Right forelimb (tissue), 1 donor: Measurements from ENCODE around the gene ZNF507.
A peak's percentile ranks its signal among the peaks of the same experiment; 100 is the strongest.
"Not testable (repeated sequence)": the region's sequence is repeated elsewhere in the genome, so short reads cannot be mapped to it uniquely, and the experiment has no call there.

Source experiments
- DNase-seq: peaks from one replicate; pipeline ENCODE4 v3.0.0-alpha.2; 2018

ZNF507 gene

DNA sequence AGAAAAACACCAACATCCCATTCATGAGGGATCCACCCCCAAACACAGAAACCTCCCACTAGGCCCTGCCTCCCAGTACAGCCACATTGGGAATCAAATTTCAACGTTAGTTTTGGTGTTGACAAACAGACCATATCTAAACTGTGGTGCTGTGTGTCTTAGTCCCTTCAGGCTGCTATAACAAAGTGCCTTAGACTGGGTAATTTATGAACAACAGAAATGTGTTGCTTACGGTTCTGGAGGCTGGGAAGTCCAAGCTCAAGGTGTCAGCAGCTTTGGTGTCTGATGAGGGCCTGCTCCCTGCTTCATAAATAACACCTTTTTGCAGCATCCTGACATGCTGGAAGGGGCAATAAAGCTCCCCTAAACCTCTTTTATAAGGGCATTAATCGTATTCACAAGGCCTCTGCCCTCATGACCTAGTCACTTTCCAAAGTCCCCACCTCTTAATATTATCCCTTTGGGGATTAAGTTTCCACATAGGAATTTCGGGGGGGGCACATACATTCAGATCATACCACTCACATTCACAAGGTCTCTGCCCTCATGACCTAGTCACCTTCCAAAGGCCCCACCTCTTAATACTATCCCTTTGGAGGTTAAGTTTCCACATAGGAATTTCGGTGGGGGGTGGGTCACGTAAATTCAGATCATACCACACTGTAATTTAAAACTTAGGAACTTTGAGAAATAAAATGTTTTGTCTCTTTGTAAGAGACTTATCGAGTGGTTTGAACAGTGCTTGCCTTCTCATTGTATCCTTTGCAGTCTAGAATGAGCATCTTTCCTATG lies 27.5 kb downstream of the ZNF507 start:
- no peak for DNase-seq

DNA sequence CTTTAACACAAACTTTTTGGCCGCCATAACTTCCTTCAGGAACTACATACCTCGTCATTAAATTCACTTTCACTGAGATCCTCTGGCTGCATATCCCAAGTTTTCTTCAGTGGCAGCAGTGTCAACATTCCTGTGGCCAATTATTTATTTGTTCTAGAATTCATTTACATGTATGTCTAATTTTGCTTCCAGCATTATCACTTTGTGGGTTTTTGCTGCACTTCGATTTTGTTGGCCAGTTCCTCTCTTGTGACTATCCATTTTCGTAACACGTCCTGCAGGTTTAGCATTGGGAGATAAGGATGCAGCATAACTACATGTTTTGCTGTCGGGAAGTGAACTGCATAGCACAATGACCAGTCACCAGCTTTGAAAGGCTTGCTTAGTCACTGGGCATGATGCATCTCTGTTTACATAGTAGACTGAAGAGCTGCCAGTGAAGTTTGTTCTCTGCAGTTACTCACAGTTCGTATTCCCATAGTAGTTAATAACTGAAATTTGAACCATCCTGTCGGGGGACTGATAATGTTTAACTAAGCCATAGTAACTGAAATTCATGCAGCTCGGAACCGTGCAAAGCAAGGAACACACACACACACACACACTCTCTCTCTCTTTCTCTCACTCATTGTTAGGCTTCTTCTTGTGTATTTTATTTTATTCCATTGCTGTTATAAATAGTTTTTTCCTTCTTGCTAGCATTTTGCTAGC lies 28.3 kb downstream of the ZNF507 start:
- no peak for DNase-seq

DNA sequence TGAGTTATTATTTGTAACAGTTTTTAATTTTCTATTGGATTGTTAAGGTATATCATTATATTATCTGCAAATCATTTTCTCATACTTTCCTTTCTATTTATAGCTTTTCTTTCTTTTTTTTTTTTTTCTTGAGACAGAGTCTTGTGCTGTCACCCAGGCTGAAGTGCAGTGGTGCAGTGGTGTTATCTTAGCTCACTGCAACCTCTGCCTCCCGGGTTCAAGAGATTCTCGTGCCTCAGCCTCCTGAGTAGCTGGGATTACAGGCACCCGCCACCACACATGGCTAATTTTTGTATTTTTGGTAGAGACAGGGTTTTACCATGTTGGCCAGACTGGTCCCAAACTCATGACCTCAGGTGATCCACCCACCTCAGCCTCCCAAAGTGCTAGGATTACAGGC lies 29.0 kb downstream of the ZNF507 start:
- not testable (repeated sequence) for DNase-seq

DNA sequence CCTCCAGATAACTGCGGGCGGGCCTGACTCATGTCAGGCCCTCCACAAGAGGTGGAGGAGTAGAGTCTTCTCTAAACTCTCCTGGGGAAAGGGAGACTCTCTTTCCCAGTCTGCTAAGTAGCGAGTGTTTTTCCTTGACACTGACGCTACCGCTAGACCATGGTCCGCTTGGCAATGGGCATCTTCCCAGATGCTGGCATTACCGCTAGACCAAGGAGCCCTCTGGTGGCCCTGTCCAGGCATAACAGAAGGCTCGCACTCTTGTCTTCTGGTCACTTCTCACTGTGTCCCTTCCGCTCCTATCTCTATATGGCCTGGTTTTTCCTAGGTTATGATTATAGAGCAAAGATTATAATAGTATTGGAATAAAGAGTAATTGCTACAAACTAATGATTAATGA lies 31.7 kb downstream of the ZNF507 start:
- DNase-seq, result not testable (repeated sequence)

DNA sequence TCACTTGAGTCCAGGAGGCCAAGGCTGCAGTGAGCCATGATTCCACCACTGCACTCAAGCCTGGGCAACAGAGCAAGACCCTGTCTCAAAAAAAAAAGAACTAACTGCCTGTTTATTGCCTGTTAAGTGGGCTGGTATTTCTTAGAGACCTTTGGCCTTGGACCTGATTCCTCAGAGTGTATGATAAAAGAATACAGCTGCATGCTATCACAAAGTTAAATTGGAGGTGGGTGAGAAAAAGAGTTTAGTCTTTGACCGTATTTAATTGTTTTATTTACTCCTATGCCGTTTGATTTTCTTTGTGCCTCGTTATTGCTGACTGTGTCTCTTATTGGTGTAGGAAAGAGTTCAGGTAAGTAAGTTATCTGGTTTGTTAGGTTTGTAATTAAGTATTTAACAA lies 34.9 kb downstream of the ZNF507 start:
- DNase-seq, result no peak

DNA sequence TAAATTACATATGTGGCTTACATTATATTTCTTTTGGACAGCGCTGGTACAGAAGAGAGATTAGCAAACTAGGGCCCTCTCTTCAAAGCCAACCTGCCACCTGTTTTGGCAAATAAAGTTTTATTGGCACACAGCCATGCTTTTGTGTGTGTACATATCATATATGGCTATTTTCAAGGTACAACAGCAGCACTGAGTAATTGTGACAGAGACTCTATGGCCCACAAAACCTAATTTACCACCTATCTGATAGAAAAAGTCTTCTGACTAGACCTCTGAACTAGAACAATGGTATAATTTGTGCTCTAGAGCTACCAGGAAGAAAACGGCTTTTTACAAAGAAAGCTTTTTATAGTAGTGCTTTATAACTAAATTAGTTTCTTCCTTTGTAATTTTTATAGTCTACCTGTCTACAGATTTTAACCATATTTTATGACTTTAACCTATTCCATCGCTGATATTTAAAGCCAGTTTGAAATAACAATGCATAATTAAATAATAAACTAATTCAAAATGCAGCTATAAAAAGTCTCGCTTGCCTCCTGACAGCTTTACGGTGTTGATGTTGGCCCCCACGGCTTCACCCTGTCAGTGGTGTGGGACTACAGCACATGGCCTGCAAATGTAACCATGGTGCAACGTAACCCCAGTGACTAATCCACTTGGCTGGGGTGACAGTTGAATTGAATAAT lies 42.4 kb downstream of the ZNF507 start:
- DNase-seq, result no peak

DNA sequence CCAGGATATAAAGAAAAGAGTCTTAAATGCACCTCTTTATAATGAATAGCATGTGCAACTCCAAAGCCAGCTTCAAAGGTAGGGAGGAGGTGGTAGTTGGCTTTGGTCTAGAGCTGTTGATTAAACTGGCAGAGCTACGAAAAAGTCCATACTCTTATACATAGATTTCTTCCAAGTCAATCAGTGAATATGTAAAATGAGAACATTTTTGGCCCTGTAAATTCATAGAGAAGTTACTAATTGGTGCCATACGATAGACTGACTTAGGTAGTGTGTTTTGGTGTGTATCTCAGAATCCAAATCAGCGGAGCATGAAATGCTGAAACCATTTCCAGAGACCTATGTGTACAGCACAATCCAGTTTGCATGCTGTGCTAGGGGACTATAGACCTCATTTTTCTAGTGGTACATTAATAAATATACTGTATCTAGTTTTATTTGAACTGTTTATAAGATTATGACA lies 43.0 kb downstream of the ZNF507 start:
- DNase-seq, result no peak

DNA sequence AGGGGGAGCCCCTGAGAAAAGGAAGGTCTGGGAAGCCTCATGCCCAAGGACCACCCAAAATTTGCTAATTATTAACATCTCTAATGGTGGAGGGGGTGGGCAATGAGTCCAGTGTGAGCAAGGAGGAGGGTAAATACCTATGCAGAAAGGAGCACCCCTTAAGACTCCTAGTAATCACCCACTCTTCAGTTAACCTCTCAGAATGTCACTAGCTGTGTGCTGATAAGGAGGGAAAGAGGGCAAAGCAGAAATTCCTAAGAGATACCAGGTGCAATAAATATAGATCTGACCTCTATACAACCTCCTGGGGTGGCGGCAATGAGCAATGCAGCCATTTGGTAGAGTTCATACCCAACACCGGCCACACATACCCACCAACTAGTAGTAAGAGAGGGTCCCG lies 47.5 kb downstream of the ZNF507 start:
- no peak for DNase-seq

DNA sequence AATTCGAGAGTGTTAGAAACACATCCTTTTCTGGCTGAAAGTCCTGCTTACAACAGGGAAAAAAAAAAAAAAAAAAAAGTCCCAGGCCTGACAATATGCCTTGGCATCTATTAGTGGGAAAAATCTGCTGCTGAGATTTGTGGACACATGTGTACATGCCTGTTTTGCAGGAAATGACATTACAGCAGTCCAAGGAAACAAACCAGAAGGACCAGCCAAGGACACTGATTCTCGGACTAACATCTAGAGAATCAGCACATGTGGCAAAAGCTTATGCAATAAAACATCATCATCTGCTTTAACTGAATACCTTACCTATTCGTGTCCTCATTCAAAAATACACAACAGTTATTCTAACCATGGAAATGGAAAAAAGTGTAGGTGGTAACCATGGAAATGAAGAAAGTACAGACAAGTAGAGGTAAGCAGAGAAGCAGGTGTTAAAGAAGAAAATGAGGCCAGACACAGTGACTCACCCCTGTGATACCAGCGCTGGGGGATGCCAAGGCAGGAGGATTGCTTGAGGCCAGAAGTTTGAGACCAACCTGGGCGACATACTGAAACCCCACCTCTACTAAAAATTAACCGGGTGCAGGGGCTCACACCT lies 50.7 kb downstream of the ZNF507 start:
- no peak for DNase-seq

DNA sequence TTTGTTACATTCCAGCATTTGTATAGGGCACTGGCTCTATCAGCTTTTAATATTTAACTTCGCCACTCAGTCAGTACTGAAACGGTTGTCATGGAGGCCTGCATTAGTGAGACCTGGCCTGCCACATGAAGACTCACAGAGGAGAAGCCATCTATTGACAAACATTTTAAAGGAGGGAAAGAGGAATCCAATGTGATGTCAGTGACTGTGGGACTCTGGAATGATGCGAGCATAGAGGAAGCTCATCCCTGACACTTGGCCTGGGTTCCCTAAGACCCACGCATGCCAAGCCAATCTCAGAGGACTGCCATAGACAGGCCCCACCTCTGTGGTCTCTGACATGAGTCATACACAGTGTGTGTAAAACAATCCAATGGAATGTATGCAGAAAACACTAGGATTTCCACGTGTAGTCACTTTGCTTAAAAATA lies 52.3 kb downstream of the ZNF507 start:
- no peak for DNase-seq

DNA sequence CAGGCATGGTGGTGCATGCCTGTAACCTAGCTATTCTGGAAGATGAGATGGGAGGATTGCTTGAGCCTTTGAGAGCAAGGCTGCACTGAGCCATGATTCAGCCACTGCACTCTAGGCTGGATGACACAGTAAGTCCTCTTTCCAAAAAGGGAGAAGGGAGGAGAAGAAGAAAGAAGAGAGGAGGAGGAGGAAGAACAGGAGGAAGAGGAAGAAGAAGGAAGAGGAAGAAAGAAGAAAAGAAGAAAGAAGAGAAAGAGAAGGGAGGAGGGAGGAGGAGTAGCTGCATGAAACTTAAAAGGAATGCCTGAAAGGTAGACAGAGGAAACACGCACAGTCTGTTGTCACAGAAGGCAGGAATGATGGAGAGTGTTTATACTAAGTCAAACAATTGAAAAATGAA lies 56.6 kb downstream of the ZNF507 start:
- no peak for DNase-seq

DNA sequence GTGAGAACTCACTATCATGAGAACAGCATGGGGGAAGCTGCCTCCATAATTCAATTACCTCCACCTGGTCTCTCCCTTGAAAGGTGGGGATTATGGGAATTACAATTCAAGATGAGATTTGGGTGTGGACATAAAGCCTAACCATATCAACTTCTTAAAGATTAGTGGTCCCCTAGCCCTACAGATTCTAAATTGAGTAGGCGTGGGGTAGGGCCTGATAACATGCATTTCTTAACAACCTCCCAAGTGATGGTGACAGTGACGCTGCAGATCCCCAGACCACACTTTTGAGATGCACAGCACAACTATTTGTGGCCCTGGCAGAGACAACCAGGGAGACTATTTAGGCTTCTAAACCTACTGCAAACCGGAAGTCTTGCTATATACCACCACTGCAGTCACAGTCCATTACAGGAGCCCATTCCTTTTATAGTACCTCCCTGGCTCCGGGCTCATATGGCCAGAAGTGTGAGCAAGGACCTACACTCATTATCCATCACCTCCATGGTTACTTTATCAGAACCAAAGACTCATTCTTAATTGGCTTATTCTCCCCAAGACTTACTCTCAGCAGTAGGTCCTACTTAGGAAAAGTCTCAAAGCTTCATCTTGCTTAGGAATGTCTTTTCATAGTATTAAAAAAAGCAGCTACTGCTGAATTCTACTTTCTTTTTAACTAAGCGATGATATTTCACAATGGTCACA lies 58.0 kb downstream of the ZNF507 start:
- DNase-seq, result no peak

DNA sequence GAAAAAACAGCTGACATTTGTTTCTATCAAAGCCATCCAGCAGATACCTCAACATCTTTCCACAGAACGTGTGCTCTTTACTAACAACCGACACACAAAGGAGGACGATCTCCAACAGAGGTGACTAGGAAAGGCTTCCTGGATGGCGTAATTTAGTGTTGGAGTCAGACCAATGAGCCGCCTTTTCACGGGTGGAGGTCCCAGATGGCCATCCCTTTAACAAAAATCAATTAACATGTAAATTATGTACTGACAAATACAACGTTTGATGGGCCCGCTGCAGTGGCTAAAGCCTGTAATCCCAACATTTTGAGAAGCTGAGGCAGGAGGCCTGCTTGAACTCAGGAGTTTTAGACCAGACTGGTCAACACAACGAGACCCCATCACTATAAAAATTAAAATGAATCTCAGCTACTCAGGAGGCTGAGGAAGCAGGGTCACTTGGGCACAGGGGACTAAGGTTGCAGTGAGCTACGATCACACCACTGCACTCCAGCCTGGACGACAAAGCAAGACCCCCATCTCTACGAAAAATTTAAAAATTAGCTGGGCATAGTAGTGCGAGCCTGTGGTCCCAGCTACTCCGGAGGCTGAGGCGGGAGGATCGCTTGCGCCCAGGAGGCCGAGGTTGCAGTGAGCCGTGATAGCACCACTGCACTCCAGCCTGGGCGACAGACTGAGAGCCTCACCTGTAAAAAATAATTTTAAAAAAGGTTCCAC lies 59.0 kb downstream of the ZNF507 start:
- no peak for DNase-seq

DNA sequence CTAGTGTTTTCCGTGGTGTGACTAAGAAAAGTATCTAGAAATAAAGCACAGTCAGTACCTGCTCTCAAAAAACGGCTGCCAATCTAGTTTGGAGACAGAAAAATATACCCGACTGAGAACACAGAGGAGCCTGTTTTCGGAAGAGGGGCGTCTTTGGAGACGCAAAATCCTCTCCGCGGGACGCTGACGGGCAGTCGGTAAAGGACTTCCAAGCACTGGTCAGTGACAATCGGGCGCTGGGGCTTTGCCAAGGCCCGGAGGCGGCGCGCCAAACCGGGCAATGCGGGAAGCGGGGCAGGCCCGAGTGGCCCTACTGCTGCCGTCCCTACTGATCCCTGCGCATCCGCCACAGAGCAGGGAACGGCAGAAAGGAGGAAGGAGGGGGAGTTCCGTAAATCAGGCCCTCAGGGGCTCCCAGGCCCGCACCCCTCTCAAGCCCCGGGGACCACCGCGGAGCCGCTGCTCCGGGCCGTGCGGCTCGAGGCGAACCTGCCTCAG lies 59.6 kb downstream of the ZNF507 start:
- peak; percentile 80 for DNase-seq

DNA sequence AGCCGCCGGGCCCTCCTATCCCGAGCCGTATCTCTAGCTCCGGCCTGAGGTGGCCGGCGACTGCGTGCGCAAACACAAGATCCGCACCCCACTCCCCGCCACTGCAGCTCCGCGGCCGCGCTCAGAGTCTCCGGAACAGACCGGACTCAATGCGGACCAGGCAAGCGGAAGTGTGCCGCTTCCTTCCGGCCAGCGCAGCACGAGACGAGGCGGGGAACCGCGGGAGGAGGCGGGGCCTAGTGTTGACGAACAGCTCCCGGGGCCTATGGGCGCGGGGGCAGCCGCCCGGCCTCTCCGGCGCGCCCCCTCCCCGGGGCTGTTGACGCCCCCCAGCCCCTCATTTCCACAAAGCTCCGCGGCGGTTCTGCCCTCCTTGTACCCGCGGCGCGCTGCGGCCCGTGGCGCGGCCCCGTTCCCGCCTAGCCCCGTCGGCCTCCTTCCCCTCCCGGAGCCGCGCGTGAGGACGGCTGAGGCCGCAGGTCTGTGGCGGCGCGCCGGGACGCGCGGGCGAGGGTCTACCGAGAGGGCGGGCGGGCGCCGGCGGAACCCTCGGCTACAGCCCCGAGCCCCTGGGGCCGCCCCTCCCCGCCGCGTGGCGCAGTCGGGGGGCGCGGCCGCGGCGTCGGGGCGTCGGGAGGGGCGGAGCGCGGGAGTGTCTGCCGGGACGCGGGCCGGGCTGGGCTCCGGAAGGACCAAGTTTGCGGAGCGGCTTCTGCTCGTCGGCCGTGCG lies 60.2 kb downstream of the ZNF507 start, which contains the start of gene DPY19L3:
Gene DPY19L3 (plus strand): TSS at position 340 of the 730 bp plus-strand sequence. CDS start 2,484 bp downstream, outside the sequence.
- DNase-seq, result peak; percentile 98

DNA sequence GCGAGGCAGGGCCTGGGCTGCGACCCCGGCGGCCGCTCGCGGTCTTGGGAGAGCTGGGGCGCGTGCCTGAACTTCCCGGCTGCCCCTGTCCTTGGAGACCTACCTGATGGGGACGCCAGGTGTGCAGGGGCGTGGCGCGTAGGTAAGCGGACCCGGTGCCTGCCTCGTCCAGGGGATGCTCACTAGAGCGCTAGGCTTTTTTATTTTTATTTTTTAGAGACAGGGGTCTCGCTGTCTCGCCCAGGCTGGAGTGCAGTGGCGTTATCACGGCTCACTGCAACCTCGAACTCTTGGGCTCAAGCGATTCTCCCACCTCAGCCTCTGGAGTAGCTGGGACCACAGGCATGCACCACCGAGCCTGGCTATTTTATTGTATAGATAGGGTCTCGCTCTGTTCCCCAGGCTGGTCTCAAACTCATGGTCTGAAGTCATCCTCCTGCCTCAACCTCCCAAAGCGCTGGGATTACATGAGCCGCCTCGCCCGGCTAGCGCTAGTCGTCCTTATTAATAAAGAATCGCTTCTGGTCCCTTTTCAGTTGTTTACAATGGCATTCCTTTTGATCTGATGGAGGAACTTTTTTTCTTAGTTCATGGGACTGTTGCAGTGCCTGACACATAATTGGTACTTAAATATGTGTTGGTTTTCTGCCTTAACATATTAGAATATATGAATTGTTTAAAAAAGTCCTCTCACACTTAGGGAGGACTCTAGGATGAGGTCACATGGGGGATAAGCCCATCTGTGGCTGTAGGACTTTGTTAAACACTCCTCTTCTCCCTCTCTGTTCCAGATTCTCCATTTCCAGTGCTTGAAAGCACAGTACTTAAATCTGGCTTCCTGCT lies 61.0 kb downstream of the ZNF507 start:
- no peak for DNase-seq

DNA sequence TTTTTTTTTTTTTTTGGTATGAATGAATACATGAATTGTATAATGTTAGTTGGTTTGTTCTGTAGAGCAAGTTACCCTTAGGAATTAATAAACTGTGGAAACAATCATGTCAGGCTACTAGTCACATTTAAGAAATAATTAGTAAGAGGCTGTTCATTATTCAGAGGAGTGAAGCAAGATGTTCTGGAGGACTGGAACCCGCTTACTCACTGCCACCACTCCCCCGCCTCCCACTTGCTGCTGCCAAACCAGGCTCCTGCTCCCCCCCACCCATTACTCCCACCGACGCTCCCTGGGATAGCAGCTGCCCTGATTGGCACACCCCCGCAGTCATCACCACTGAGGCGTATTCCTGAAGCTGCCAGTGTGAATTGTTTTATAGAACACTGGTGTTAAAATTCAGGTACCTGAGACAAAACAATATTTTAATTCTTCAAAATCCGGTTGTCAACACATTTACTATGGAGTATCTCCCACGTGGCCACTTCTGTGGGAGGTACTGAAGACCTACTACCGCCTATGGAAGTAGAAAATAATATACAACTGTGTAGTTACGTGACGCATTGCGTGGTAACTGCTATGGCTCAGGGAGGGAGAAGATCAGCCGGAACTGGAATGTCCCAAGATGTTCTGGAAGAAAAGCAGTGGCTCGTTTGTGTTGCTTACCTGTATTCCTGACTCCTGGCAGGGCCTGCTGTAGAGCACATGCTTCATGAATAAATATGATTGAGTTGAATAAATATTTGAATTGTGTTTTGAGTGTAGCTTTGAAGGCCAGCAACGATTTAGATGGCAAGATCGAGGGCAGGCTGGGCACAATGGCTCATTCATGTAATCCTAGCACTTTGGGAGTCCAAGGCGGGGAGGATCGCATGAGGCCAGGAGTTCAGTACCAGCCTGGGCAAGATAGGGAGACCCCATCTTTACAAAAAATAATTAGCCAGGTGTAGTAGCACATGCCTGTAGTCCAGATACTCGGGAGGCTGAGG lies 61.9 kb downstream of the ZNF507 start:
- DNase-seq, result no peak

DNA sequence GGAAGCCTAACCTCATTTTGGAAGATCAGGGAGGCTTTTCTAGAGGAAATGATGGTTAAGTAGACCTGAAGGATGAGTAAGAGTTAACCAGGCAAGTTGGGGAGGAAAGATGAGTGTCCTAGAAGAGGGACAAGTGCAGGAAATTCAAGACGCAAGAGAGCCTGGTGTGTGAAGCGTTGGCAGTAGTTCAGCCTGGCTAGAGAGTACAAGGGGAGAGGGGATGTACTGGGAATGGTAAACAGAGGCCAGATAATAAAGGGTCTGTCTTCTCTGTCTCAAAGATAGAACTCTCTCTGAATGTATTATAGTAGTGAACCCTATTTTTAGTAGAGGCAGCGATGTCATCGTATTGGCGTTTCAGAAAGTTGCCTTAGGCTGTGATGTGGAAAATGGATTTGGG lies 69.8 kb downstream of the ZNF507 start:
- no peak for DNase-seq

DNA sequence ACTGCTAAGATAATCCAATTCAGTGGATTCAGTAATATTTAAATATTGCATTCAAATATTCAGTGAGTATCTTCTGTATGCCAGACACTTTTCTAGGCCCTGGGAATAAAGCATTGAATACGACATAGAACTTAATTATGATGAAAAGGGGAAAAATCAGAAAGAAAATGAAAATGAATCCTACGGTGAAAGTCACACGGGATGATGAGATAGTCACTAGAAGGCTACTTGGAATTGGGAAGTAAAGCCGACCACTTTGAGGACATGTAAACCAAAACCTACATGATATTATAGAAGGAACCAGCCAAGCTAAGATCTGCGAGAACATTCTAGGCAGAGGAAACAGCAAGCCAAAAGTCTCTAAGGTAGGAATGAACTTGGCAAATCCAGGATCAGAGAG lies 70.3 kb downstream of the ZNF507 start:
- no peak for DNase-seq
